ENCODE results near the gene EVC. TPM values are rescaled to one million over a fixed set of nuclear protein-coding genes. Genes with fewer than 3 reads are reported as not detected.

Gene EVC
- total RNA-seq, 1 donor from 2014 or later: 39.8 TPM

DNA sequence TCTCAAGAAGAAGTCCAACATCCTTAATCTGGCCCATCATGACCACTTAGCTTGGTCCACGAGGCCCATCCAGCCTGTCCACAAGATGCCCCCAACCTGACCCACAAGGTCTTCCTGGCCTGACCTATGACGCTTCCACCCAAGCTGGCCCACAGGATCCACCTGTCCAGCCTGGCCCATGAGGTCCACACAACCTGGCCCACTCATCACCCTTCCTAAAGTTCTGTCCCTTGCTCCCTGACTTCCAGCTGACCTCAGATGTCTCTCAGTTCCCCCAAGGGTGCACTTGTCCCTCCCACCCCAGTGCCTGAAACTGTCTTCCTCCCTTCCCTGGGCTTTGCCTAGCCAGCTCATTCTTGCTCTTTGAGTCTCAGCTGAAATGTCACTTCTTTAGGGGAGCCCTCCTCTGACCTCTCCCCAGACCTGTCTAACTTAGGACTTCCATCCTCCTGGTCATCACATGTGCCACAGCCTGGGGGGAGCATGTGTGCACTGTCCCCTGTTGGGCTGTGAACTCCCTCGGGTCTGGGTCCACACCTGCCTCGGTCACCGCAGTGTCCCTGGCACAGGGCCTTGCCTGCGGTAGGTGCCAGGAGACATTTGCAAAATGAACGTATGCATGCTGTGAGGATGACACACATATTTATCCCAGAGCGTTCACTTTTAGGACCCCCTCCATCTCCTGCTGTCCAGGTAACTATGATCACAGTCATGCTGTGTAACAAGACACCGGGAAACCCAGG is 61.7 kb downstream of the EVC start:
- no peak for TF ChIP-seq CTCF (IDR thresholded peaks at IDR 0.05)
- no peaks in the 10 kb centered on the region for H3K27me3 Mint-ChIP-seq (ENCODE audit: low read depth)
- no peak overlapping the region for H3K4me3 Mint-ChIP-seq (ENCODE audit: unreplicated experiment)
- peaks cover 18% of the 10 kb centered on the region for H3K9me3 Mint-ChIP-seq (ENCODE audit: low read depth)
- peak overlapping the region; percentile 18 for H3K27ac Mint-ChIP-seq (ENCODE audit: unreplicated experiment)
- no peak for DNase-seq (ENCODE audit: low spot score)
- H3K36me3 Mint-ChIP-seq (ENCODE audit: low read depth): peaks cover 49% of the 10 kb centered on the region
- H3K4me1 Mint-ChIP-seq (ENCODE audit: low read depth): peaks cover 9% of the 10 kb centered on the region

GRCh38 chr4:5773271-5773555 is 62.2 kb downstream of the EVC start:
- peak overlapping the region; percentile 38 for H3K27ac Mint-ChIP-seq (ENCODE audit: unreplicated experiment)
- peaks cover 9% of the 10 kb centered on the region for H3K4me1 Mint-ChIP-seq (ENCODE audit: low read depth)
- no peak overlapping the region for H3K4me3 Mint-ChIP-seq (ENCODE audit: unreplicated experiment)
- DNase-seq (ENCODE audit: low spot score): no peak
- no peak for TF ChIP-seq CTCF (IDR thresholded peaks at IDR 0.05)
- no peaks in the 10 kb centered on the region for H3K27me3 Mint-ChIP-seq (ENCODE audit: low read depth)
- H3K36me3 Mint-ChIP-seq (ENCODE audit: low read depth): peaks cover 45% of the 10 kb centered on the region
- H3K9me3 Mint-ChIP-seq (ENCODE audit: low read depth): peaks cover 18% of the 10 kb centered on the region

DNA sequence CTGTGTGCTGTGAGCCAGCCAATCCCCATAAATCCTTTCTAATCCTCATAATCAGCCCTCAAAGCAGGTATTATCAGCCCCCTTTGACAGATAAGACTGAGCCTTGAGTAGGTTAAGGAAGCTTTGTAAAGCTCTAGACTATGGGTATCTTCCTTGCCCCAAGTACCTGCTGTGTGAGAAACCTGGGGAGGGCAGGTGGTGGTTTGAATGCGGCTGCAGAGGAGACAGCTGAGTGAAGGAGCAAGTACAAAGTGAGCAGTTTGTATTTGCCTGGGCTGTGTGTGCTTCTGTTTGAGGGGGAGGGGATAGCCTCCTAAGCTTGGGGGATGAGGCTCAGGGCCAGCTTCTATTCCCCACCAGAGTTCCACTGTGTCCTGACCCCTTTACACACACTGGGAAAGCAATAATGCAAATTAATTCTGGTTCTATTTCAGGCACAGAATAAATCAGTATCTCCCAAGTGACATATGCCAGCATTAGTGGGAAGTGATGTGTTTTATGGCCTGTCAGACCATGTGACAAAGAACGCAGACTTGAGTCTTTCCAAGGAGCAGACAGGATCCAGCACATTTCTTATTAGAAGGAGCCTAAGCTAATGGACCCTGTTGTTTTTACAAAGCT is 63.5 kb downstream of the EVC start:
- H3K27me3 Mint-ChIP-seq (ENCODE audit: low read depth): no peaks in the 10 kb centered on the region
- peaks cover 18% of the 10 kb centered on the region for H3K9me3 Mint-ChIP-seq (ENCODE audit: low read depth)
- H3K27ac Mint-ChIP-seq (ENCODE audit: unreplicated experiment): no peak overlapping the region
- TF ChIP-seq CTCF (IDR thresholded peaks at IDR 0.05): no peak
- H3K4me3 Mint-ChIP-seq (ENCODE audit: unreplicated experiment): no peak overlapping the region
- H3K36me3 Mint-ChIP-seq (ENCODE audit: low read depth): peaks cover 40% of the 10 kb centered on the region
- no peak for DNase-seq (ENCODE audit: low spot score)
- H3K4me1 Mint-ChIP-seq (ENCODE audit: low read depth): peaks cover 9% of the 10 kb centered on the region

DNA sequence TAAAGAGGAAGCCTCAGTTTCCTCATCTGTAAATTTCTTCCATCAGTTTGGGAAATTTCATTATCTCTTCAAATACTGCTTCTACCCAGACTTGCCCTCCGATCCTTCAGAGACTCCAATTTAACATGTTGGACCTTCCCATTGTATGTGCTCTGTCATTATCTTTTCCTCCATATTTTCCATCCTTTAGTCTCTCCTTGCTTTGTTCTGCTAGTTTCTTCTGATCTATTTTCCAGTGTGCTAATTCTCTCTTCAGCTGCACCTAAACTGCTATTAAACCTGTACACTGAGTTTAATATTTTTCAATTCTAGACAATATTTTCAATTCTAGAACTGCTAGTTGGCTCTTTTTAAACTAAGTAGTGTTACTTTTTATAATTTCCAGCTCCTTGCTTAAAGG is 65.5 kb downstream of the EVC start:
- Mint-ChIP-seq H3K27me3 (ENCODE audit: low read depth) (no peaks in the 10 kb centered on the region), H3K4me1 (ENCODE audit: low read depth) (peaks cover 9% of the 10 kb centered on the region), H3K4me3 (ENCODE audit: unreplicated experiment) (no peak overlapping the region), H3K27ac (ENCODE audit: unreplicated experiment) (no peak overlapping the region), H3K36me3 (ENCODE audit: low read depth) (peaks cover 37% of the 10 kb centered on the region), H3K9me3 (ENCODE audit: low read depth) (peaks cover 18% of the 10 kb centered on the region)
- no peak for TF ChIP-seq CTCF (IDR thresholded peaks at IDR 0.05)
- no peak for DNase-seq (ENCODE audit: low spot score)

DNA sequence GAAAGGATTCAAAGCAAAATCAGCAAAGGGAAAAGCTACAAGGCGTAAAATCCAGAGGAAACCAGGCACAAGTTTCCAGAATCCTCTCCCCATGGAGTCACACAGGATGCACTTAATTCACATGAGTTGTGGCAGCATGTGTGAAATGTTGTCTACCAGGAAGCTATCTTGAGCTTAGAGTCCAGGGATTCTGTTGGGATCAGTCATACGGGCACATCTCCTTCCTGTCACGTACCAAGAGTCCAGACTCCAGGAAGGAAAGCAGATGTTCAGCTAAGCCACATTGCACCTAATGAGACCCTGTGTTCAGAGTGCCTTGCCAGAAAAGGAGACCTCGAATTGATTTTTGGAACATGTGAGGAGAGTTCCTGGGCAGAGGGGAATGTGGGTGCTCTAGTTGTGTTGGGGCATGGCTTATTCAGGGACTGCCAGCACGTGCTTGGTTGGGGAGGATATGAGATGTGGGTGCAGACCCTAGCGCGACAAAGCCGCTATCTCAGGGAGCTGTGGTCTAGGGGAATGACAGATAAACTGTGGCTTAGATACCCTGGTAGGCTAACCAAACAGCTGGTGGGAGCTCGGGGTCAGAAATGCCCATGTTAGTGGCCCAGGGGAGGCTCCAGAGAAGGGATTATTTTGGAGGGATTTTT is 70.0 kb downstream of the EVC start:
- no peaks in the 10 kb centered on the region for H3K27me3 Mint-ChIP-seq (ENCODE audit: low read depth)
- TF ChIP-seq CTCF (IDR thresholded peaks at IDR 0.05): no peak
- H3K9me3 Mint-ChIP-seq (ENCODE audit: low read depth): peaks cover 11% of the 10 kb centered on the region
- no peaks in the 10 kb centered on the region for H3K4me1 Mint-ChIP-seq (ENCODE audit: low read depth)
- H3K27ac Mint-ChIP-seq (ENCODE audit: unreplicated experiment): no peak overlapping the region
- H3K36me3 Mint-ChIP-seq (ENCODE audit: low read depth): peaks cover 36% of the 10 kb centered on the region
- DNase-seq (ENCODE audit: low spot score): no peak
- no peak overlapping the region for H3K4me3 Mint-ChIP-seq (ENCODE audit: unreplicated experiment)

Measured in chondrocyte (in vitro differentiated cells).